Prostate gland (tissue), 2 donors: ENCODE results near the gene TWF2. TPM values are rescaled to one million over a fixed set of nuclear protein-coding genes. Genes with fewer than 3 reads are reported as not detected.

Experiments
- DNase-seq: peaks from one replicate; pipeline ENCODE4 v3.0.0-alpha.2; 2019; ENCODE audit warnings: low spot score
- H3K27ac ChIP-seq, 2 donors: fragments of 200-600 bp; sonication (generic); 2 replicates each; pipeline ENCODE4 v1.5.1; 2017 to 2019
- H3K27me3 ChIP-seq: fragments of 200-600 bp; sonication (generic); replicated peaks from 2 replicates; pipeline ENCODE4 v1.5.1; 2019; ENCODE audit not compliant: insufficient read depth
- H3K36me3 ChIP-seq, 2 donors: fragments of 200-600 bp; sonication (generic); 1 replicate in 1 of 2; 2 replicates in 1 of 2; pipeline versions ENCODE4 v1.5.1 to v1.8.1; 2017 to 2019
- H3K4me1 ChIP-seq: fragments of 200-600 bp; sonication (generic); replicated peaks from 2 replicates; pipeline ENCODE4 v1.5.1; 2019
- H3K4me3 ChIP-seq, 2 donors: fragments of 200-600 bp; sonication (generic); 2 replicates each; pipeline ENCODE4 v1.5.1; 2017 to 2019
- H3K9me3 ChIP-seq: fragments of 200-600 bp; sonication (generic); 2 replicates; pipeline ENCODE4 v1.5.1; 2017
- POLR2A ChIP-seq: fragments of 450-650 bp; IDR thresholded peaks from one replicate; pipeline ENCODE4 v1.6.1; 2016; ENCODE audit warnings: antibody characterized with exemption, mild to moderate bottlenecking
- POLR2AphosphoS5 ChIP-seq: sonication (generic); formaldehyde crosslinking; IDR thresholded peaks from one replicate; pipeline ENCODE4 v1.6.1; 2017; ENCODE audit warnings: antibody characterized with exemption
- WGBS: methylation state at CpG from one replicate; pipeline ENCODE4 v1.1.5; 2018; 5-methylcytosine and 5-hydroxymethylcytosine counted together
- intact Hi-C: fragments of 100-400 bp; cut with DNase I; formaldehyde crosslinking; loops from one replicate; pipeline ENCODE4 v1.14.2; 2022
- total RNA-seq, 2 donors: library from RNA; depleted of rRNA; stranded (reverse); fragments of >200 nt; gene quantifications; one replicate each; pipeline ENCODE4 v1.1.0, GENCODE V29; 2016
- TF ChIP-seq, protein P1 (sequence below), 4 experiments: fragments of 200-600 bp in 2 of 4; fragments of 450-650 bp in 2 of 4; sonication (generic) in 2 of 4; IDR thresholded peaks; 1 replicate in 3 of 4; 2 replicates in 1 of 4; pipeline ENCODE4 v1.5.1; 2016 to 2019; ENCODE audit warnings: antibody characterized with exemption in 4 of 4, mild to moderate bottlenecking in 2 of 4, moderate library complexity in 2 of 4

TWF2 gene
- total RNA-seq, 2 donors from 2014 or later = 60.9 to 65.5 TPM

DNA sequence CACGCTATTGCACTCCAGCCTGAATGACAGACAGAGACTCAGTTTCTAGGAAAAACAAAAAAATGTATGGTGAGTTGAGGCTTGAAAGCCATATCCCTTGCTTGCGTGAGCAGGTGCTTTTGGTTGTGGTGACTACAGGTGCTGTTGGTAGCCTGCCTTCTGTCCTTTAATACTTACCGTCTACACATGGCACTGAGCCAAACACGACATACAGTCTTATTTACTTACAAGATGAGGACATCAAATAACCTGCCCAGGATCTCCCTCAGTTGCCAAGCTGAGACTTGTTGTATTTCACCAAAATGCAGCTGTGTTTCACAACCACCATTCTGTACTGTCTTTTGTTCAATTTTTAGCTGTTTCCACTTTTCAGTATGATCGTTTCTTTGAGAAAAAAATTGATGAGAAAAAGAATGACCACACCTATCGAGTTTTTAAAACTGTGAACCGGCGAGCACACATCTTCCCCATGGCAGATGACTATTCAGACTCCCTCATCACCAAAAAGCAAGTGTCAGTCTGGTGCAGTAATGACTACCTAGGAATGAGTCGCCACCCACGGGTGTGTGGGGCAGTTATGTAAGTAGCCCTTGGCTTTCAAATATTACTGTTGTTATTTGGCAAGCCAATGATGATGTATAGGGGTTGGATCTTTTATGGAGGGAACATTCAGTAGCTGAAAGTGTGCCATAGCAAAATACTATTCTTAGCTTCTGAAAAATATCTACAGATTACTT lies 34.5 kb downstream of the TWF2 start:
- DNase-seq = peak; percentile 97
- H3K36me3 ChIP-seq = peaks cover 0 to 29% of the 10 kb centered on the region in 2 donors
- no peaks in the 10 kb centered on the region for H3K4me1 ChIP-seq
- H3K27ac ChIP-seq = peak overlapping the region; percentile 56 to 74
- WGBS = 43% methylated on average over 10 of the region's 10 CpGs
- H3K4me3 ChIP-seq = no peak overlapping the region
- TF ChIP-seq, protein P1, sequence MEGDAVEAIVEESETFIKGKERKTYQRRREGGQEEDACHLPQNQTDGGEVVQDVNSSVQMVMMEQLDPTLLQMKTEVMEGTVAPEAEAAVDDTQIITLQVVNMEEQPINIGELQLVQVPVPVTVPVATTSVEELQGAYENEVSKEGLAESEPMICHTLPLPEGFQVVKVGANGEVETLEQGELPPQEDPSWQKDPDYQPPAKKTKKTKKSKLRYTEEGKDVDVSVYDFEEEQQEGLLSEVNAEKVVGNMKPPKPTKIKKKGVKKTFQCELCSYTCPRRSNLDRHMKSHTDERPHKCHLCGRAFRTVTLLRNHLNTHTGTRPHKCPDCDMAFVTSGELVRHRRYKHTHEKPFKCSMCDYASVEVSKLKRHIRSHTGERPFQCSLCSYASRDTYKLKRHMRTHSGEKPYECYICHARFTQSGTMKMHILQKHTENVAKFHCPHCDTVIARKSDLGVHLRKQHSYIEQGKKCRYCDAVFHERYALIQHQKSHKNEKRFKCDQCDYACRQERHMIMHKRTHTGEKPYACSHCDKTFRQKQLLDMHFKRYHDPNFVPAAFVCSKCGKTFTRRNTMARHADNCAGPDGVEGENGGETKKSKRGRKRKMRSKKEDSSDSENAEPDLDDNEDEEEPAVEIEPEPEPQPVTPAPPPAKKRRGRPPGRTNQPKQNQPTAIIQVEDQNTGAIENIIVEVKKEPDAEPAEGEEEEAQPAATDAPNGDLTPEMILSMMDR (IDR thresholded peaks at IDR 0.05) = no peak
- TF ChIP-seq POLR2A (no peak), POLR2AphosphoS5 (peak; percentile 94)
- intact Hi-C loops = no loop called here
- H3K27me3 ChIP-seq = no peaks in the 10 kb centered on the region
- H3K9me3 ChIP-seq = no peaks in the 10 kb centered on the region

DNA sequence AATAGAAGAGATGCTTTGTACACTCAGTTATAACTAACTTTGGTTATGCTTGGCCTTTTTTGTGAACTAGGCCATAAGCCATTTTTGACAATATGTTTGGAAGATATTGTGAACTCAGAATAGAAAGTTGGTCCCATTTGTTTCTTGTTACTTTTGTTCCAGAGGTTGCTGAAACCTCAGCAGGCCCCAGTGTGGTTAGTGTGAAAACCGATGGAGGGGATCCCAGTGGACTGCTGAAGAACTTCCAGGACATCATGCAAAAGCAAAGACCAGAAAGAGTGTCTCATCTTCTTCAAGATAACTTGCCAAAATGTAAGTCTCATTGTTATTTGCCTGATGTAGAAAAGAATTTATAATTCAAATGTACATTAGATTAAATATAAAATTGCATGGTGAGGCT lies 35.3 kb downstream of the TWF2 start:
- H3K36me3 ChIP-seq = peaks cover 0 to 29% of the 10 kb centered on the region in 2 donors
- no peaks in the 10 kb centered on the region for H3K27me3 ChIP-seq
- TF ChIP-seq POLR2AphosphoS5 = no peak
- TF ChIP-seq POLR2A = no peak
- TF ChIP-seq, protein P1 (IDR thresholded peaks at IDR 0.05) = no peak
- no peaks in the 10 kb centered on the region for H3K9me3 ChIP-seq
- intact Hi-C loops = no loop called here
- no peak overlapping the region for H3K4me3 ChIP-seq
- DNase-seq = no peak
- WGBS = 77% methylated on average over 1 of the region's 1 CpG
- H3K27ac ChIP-seq = peak overlapping the region; percentile 34 to 74
- H3K4me1 ChIP-seq = no peaks in the 10 kb centered on the region

DNA sequence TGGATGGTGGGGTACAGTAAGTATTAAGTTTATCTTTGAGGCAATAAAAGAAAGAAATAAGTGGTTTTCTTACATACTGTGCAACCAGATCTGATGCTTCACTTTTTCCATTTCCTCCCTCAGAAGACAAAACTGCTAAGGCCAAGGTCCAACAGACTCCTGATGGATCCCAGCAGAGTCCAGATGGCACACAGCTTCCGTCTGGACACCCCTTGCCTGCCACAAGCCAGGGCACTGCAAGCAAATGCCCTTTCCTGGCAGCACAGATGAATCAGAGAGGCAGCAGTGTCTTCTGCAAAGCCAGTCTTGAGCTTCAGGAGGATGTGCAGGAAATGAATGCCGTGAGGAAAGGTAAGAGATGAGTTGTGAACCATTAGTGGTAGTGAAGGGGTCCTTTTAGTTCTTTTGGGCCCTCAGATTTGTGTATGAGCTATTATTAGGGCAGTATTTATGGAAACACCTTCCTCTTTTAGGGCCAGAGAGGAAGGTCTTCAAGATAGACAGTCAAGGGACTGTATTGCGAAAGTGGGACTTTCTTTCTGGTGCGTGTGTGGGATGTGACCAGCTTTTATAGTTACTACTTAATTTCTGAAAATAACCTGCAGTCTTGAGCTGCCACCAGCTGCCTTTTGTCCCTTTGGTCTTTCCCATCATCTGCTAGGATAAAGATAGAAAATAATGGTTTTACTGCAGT lies 36.4 kb downstream of the TWF2 start:
- Histone ChIP-seq H3K27me3 (no peaks in the 10 kb centered on the region), H3K4me1 (peaks cover 1% of the 10 kb centered on the region), H3K36me3 (peaks cover 0 to 26% of the 10 kb centered on the region in 2 donors), H3K4me3 (no peak overlapping the region), H3K9me3 (no peaks in the 10 kb centered on the region), H3K27ac (peak overlapping the region in 1 of 2 donors; percentile 0)
- intact Hi-C loops = no loop called here
- no peak for TF ChIP-seq POLR2A
- TF ChIP-seq, protein P1 (IDR thresholded peaks at IDR 0.05) = no peak
- no peak for TF ChIP-seq POLR2AphosphoS5
- 82% methylated on average over 4 of the region's 4 CpGs for WGBS
- no peak for DNase-seq

DNA sequence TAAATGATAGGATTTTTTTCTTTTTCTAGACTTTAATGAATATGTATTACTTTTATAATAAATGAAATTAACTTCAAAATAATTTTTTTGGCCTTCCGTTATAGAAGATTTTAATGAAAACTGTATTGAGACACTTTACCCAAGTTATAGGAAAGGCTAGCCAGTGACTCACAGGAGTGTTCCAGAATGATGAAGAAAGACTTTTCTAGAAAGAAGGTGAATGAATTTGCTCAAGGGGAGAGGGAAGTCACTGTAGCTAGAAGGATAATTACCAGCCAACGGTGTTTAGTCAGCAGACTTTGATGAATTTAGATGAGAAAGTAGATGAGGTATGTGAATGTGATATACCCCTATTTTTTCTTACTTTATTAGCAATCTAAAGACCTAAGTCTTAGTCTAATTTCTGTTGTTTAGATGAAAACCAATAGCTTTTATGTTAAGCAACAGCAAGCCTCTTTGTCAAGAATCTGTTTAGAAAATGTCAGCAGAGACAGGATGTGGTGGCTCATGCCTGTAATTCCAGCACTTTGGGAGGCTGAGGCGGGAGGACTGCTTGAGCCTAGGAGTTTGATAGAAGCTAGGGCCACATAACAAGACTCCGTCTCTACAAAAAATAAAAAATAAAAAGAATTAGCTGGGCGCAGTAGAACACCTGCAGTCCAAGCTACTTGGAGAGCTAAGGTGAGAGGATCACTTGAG lies 37.8 kb downstream of the TWF2 start:
- peak overlapping the region in 1 of 2 donors; percentile 0 for H3K27ac ChIP-seq
- no peaks in the 10 kb centered on the region for H3K9me3 ChIP-seq
- peaks cover 0 to 26% of the 10 kb centered on the region in 2 donors for H3K36me3 ChIP-seq
- no peaks in the 10 kb centered on the region for H3K27me3 ChIP-seq
- intact Hi-C loops = no loop called here
- peaks cover 7% of the 10 kb centered on the region for H3K4me1 ChIP-seq
- 87% methylated on average over 5 of the region's 5 CpGs for WGBS
- H3K4me3 ChIP-seq = no peak overlapping the region
- TF ChIP-seq POLR2AphosphoS5 = no peak
- TF ChIP-seq, protein P1 (IDR thresholded peaks at IDR 0.05) = no peak
- no peak for TF ChIP-seq POLR2A
- no peak for DNase-seq
